ENCODE data around the gene TNK2.
A peak's percentile ranks its signal among the peaks of the same experiment; 100 is the strongest.
"Not testable (repeated sequence)": the region's sequence is repeated elsewhere in the genome, so short reads cannot be mapped to it uniquely, and the experiment has no call there.

TNK2 gene

GRCh38 chr3:195916991-195917390 is 8.6 kb upstream of the TNK2 start:
- DNase-seq (ENCODE audit: low read depth): no peak

GRCh38 chr3:195916291-195916690 is 7.9 kb upstream of the TNK2 start:
- DNase-seq (ENCODE audit: low read depth): no peak

- peak; percentile 94 for DNase-seq (ENCODE audit: low read depth)
Observed at GRCh38 chr3:195914648-195915473, 6.5 kb upstream of the TNK2 start.

- DNase-seq (ENCODE audit: low read depth): not testable (repeated sequence)
Observed at GRCh38 chr3:195914146-195914545, 5.8 kb upstream of the TNK2 start.

- DNase-seq (ENCODE audit: low read depth): no peak
Observed at GRCh38 chr3:195913382-195913781, 5.0 kb upstream of the TNK2 start.

- DNase-seq (ENCODE audit: low read depth): no peak
Observed at GRCh38 chr3:195911946-195912270, 3.6 kb upstream of the TNK2 start.

GRCh38 chr3:195911041-195911945 is 2.9 kb upstream of the TNK2 start:
- no peak for DNase-seq (ENCODE audit: low read depth)

GRCh38 chr3:195910499-195910845 is 2.1 kb upstream of the TNK2 start:
- DNase-seq (ENCODE audit: low read depth): no peak

GRCh38 chr3:195909644-195910498 is 1.5 kb upstream of the TNK2 start:
- peak; percentile 81 for DNase-seq (ENCODE audit: low read depth)

GRCh38 chr3:195908694-195909581 is 587 bp upstream of the TNK2 start:
- no peak for DNase-seq (ENCODE audit: low read depth)

GRCh38 chr3:195907684-195907933 is 742 bp downstream of the TNK2 start:
- DNase-seq (ENCODE audit: low read depth): no peak

- peak; percentile 57 for DNase-seq (ENCODE audit: low read depth)
Observed at GRCh38 chr3:195906865-195907683, 1.3 kb downstream of the TNK2 start.

- no peak for DNase-seq (ENCODE audit: low read depth)
Observed at GRCh38 chr3:195905970-195906864, 2.1 kb downstream of the TNK2 start.

- no peak for DNase-seq (ENCODE audit: low read depth)
Observed at GRCh38 chr3:195904368-195904767, 4.0 kb downstream of the TNK2 start.

GRCh38 chr3:195903950-195904290 is 4.4 kb downstream of the TNK2 start:
- no peak for DNase-seq (ENCODE audit: low read depth)

GRCh38 chr3:195902634-195903033 is 5.7 kb downstream of the TNK2 start:
- DNase-seq (ENCODE audit: low read depth): not testable (repeated sequence)

GRCh38 chr3:195901836-195902585 is 6.3 kb downstream of the TNK2 start:
- DNase-seq (ENCODE audit: low read depth): not testable (repeated sequence)

GRCh38 chr3:195900436-195901355 is 7.7 kb downstream of the TNK2 start:
- DNase-seq (ENCODE audit: low read depth): no peak

Data from stimulated activated CD8-positive, alpha-beta memory T cell treated with anti-CD3 and anti-CD28 coated beads, Interleukin-12 subunit alpha, Interleukin-12 subunit beta, amount 100 ng/mL, for 1 hour (primary cell).